ENCODE results near the gene NSMF. TPM values are rescaled to one million over a fixed set of nuclear protein-coding genes. Genes with fewer than 3 reads are reported as not detected.

The NSMF gene
- total and polyA plus RNA-seq, 2 of the 8 experiments (the other 6 are each of a cell fraction or from before 2014, with no cell fraction given), result 56.7 to 65.1 TPM

GRCh38 chr9:137454597-137455358, 4.4 kb downstream of the NSMF start:
- peaks cover 0 to 4% (median 0%) of the 10 kb centered on the region in 4 experiments; a peak in 3 of 7 replicates for H3K27me3 ChIP-seq (replicated peaks in 1 of 4; ENCODE audit: control insufficient read depth in 3 of 4, extremely low read depth in 1 of 4, insufficient read depth in 3 of 4, low read length in 3 of 4)

More at GRCh38 chr9:137454597-137455358, 4.4 kb downstream of the NSMF start:
- peak overlapping the region; percentile 23 to 56 (median 29); a peak in 7 of 8 replicates for H3K4me3 ChIP-seq (ENCODE audit: extremely low read depth in 1 of 4, insufficient read depth in 2 of 4, low read depth in 3 of 4, low read length in 4 of 4)
- peak overlapping the region; percentile 71; the same call in 1 of the 2 replicates for H2BK5ac ChIP-seq (ENCODE audit: low read depth, low read length)
- no peak overlapping the region for H3K23ac ChIP-seq (ENCODE audit: insufficient read length)
- TF ChIP-seq BCL11A (IDR thresholded peaks at IDR 0.05; ENCODE audit: low read depth in 2 of 2, low read length in 2 of 2) (no peak), SUZ12 (IDR thresholded peaks at IDR 0.05; ENCODE audit: low read length) (no peak), SIX5 (IDR thresholded peaks at IDR 0.05; ENCODE audit: low read depth, low read length) (no peak), HDAC2 (IDR thresholded peaks at IDR 0.05; ENCODE audit: borderline replicate concordance in 1 of 2, low read depth in 2 of 2, low read length in 2 of 2) (peak in 1 of 2 experiments; percentile 4; a peak in 1 of 4 replicates), MAX (IDR thresholded peaks at IDR 0.05) (peak; percentile 44; the same call in 1 of the 2 replicates)
- peaks cover 3% of the 10 kb centered on the region; the same call in 1 of the 2 replicates for H3K79me1 ChIP-seq (ENCODE audit: low read depth, low read length)
- H2BK20ac ChIP-seq (ENCODE audit: low read length), result no peak overlapping the region
- H4K5ac ChIP-seq (ENCODE audit: insufficient read length, low read depth, low read length), result no peak overlapping the region
- no peak for FAIRE-seq
- H3K14ac ChIP-seq (ENCODE audit: insufficient read length), result no peak overlapping the region
- H3K4me1 ChIP-seq (replicated peaks in 1 of 4; ENCODE audit: control insufficient read depth in 3 of 4, insufficient read depth in 4 of 4, low read length in 3 of 4), result peaks cover 0 to 25% (median 18%) of the 10 kb centered on the region in 4 experiments; a peak in 6 of 7 replicates
- DNase-seq (ENCODE audit: low read depth in 1 of 2, low spot score in 2 of 2), result no peak
- H3K23me2 ChIP-seq (ENCODE audit: low read depth, low read length), result peaks cover 13% of the 10 kb centered on the region; the same call in 1 of the 2 replicates
- no peak overlapping the region for H2AFZ ChIP-seq (ENCODE audit: low read length)
- ChIA-PET POLR2A (ENCODE audit: partially characterized antibody) (interaction anchor here (0.8 to 3.6 kb wide), 4 partner anchors 11 to 214 kb away, joined by 3 to 28 read pairs (median 4); partner anchors contain the start of gene TUBB4B), CTCF (ENCODE audit: partially characterized antibody) (interaction anchor here (1.4 kb wide), 1 partner anchor 10 kb away, joined by 5 read pairs; no protein-coding TSS in a partner anchor)
- H3K36me3 ChIP-seq (ENCODE audit: control insufficient read depth in 2 of 4, insufficient read depth in 4 of 4, low read length in 3 of 4), result peaks cover 0 to 14% (median 7%) of the 10 kb centered on the region in 4 experiments; a peak in 7 of 8 replicates
- H4K20me1 ChIP-seq (replicated peaks in 1 of 2; ENCODE audit: control insufficient read depth in 1 of 2, insufficient read depth in 2 of 2, low read length in 2 of 2), result peaks cover 0 to 13% of the 10 kb centered on the region in 2 experiments
- H2BK12ac ChIP-seq (ENCODE audit: low read depth, low read length), result peak overlapping the region; percentile 50; the same call in 1 of the 2 replicates
- H3K18ac ChIP-seq (ENCODE audit: extremely low read depth, low read length), result peak overlapping the region; percentile 83
- 72% methylated on average over 29 of the region's 30 CpGs; no CpG with 5 or more reads in 1 of the 2 experiments for WGBS, 2 experiments (ENCODE audit: extremely low coverage in 1 of 2, insufficient coverage in 1 of 2, insufficient read length in 1 of 2, insufficient replicate concordance in 2 of 2, low coverage in 1 of 2, low lambda C conversion rate in 2 of 2, missing lambda C conversion rate in 1 of 2)
- H3K27ac ChIP-seq (ENCODE audit: low read depth, low read length), result 0 out of 2 replicates have a peak overlapping the region, but pooled peaks have one; percentile 30
- H3K4ac ChIP-seq (replicated peaks; ENCODE audit: insufficient read length, low read depth, low read length), result no peak overlapping the region
- H4K8ac ChIP-seq (ENCODE audit: extremely low read depth, insufficient read depth, low read length), result peak overlapping the region; percentile 57
- peak overlapping the region; percentile 5 for H4K91ac ChIP-seq (replicated peaks; ENCODE audit: insufficient read length, low read length)
- H3K4me2 ChIP-seq (ENCODE audit: insufficient read depth in 1 of 2, low read depth in 2 of 2, low read length in 2 of 2), result peak overlapping the region; percentile 56 to 67
- no peak overlapping the region; the same call in 1 of the 2 replicates for H2AK5ac ChIP-seq (ENCODE audit: low read depth, low read length)
- H3K79me2 ChIP-seq (ENCODE audit: control insufficient read depth in 1 of 2, insufficient read depth in 2 of 2, low read length in 2 of 2), result no peaks in the 10 kb centered on the region; a peak in 1 of 4 replicates
- H2BK120ac ChIP-seq (replicated peaks; ENCODE audit: low read depth, low read length), result no peak overlapping the region
- peak overlapping the region; percentile 73 for H3K56ac ChIP-seq (replicated peaks; ENCODE audit: insufficient read length, low read depth, low read length)
- peak overlapping the region in 1 of 4 experiments; percentile 46; a peak in 2 of 7 replicates for H3K9ac ChIP-seq (replicated peaks in 1 of 4; ENCODE audit: extremely low read depth in 1 of 4, low read depth in 3 of 4, low read length in 3 of 4)
- no peaks in the 10 kb centered on the region for H3K9me3 ChIP-seq (ENCODE audit: insufficient read depth in 2 of 2, low read depth in 1 of 2, low read length in 1 of 2)
- peak overlapping the region; percentile 92; the same call in 1 of the 2 replicates for H2BK15ac ChIP-seq (ENCODE audit: low read length)

Data from H1 (cell line).